Measurements from ENCODE around the gene TOMM70. TPM values are rescaled to one million over a fixed set of nuclear protein-coding genes. Genes with fewer than 3 reads are reported as not detected.

The TOMM70 gene
- total and polyA plus RNA-seq, 2 of the 13 experiments (the other 11 are each of a cell fraction or from before 2014, with no cell fraction given): 27.0 to 77.2 TPM

GRCh38 chr3:100333970-100334487 is 66.9 kb downstream of the TOMM70 start (continued):
- TF ChIP-seq ZNF646 (CRISPR knock-in tag; IDR thresholded peaks at IDR 0.05): no peak
- no peak for TF ChIP-seq MXI1 (IDR thresholded peaks at IDR 0.05; ENCODE audit: borderline replicate concordance, low read depth, low read length)
- no peak for TF ChIP-seq ZNF720 (CRISPR knock-in tag; IDR thresholded peaks at IDR 0.05)
- no peak for TF ChIP-seq HNF4G (IDR thresholded peaks at IDR 0.05; ENCODE audit: borderline replicate concordance, low read depth, low read length)
- no peak for TF ChIP-seq HNF4G (CRISPR knock-in tag; IDR thresholded peaks at IDR 0.05; ENCODE audit: borderline replicate concordance, low read depth)
- no peak for TF ChIP-seq NFAT5 (CRISPR knock-in tag; IDR thresholded peaks at IDR 0.05)
- TF ChIP-seq IKZF5 (CRISPR knock-in tag; IDR thresholded peaks at IDR 0.05): no peak
- TF ChIP-seq TBX3 (IDR thresholded peaks at IDR 0.05; ENCODE audit: borderline replicate concordance): peak; percentile 16; the same call in 1 of the 2 replicates
- no peak for TF ChIP-seq NFYC (CRISPR knock-in tag; IDR thresholded peaks at IDR 0.05)
- TF ChIP-seq IRF1 (CRISPR knock-in tag; IDR thresholded peaks at IDR 0.05; ENCODE audit: low read depth): no peak
